Measurements from ENCODE around the gene MDC1. TPM values are rescaled to one million over a fixed set of nuclear protein-coding genes. Genes with fewer than 3 reads are reported as not detected.

Gene MDC1
- total RNA-seq, 1 donor from 2014 or later, result 10.2 TPM

DNA sequence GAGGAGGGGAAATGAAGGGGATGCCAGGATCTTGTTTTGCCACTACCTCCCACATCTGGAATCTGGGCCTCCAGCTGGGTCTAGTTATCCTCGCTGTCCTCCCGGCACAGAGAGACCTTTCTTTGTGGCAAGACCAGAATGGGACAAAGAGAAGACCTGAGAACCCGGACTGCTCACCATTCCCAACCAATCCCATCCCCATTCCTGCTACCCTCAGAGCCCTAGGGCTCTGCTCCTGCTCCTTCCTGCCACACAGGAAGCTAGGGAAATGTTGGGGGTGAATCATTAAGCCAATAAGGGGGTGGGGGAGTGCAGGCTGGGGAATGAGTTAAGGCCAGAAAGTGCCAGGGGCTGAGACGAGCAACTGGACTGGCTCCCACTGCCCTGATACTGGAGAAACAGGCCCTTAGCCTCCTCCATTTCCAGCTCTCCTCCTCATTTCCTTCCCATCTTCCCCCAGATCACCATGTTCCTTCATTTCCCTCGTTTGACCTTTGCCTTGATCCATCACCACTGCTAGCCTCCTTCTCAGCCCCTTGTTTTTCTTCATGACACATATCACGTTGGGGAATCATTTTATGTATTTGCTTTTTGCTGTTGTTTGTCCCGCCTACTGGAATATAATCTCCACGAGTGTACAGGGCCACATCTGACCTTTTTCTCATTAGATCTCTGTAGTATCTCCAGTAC is 31.9 kb upstream of the MDC1 start:
- DNase-seq (ENCODE audit: low read depth, low spot score), result no peak

DNA sequence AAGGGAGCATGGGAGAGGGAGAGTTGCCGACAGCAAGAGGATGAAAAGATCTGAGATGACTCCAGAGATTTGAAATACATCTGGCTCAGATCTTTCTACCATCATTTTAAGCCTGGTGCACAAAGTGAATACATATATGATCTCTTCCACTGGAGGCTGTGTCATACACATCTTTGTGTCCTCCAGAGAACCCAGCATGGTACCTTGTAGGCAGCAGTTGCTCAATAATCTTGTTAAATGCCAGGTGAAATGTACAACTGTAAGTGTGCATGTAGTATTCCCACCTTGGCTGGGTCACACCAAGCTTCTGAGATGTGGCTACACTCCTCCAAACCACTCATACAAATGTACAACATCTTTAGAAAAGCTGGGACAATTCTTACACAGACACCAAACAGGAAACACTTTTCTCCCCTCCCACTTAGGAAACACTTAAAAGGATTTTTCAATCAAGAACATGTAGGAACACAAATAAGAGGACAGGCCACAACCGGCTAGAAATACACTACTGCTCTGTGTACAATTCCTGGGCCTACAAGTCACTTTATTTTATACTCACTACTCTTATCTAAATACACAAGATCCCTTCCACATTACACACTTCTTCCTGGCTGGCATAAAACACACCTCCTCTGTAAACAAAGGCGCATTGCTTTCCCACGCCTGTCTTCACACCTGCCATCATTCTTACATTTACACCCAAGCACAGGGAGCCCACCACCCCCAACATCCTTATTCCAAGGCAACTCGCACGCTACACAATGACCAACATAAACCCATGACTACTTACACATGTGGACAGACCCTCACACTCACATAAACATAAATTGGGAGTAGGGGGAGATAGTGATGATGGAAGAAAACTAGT is 31.1 kb upstream of the MDC1 start:
- DNase-seq (ENCODE audit: low read depth, low spot score), result peak; percentile 91

DNA sequence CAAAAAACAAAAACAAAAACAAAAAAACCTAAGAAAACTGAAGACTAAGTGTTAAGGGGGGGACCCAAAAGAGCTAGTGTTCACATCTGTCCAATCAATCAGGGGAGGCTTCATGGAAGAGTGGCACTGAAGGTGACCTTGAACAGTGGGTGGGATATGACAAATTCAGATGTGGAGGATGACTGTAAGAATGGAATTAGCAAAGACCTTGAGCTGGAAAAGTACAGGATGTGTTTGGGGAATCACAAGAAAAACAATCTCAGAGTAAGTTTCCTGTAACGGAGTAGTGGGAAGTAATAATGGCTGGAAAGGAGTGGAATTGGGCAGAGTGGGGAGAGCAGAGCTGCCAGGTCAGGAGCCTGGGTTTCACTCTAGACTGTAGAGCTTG is 30.2 kb upstream of the MDC1 start:
- DNase-seq (ENCODE audit: low read depth, low spot score), result no peak

DNA sequence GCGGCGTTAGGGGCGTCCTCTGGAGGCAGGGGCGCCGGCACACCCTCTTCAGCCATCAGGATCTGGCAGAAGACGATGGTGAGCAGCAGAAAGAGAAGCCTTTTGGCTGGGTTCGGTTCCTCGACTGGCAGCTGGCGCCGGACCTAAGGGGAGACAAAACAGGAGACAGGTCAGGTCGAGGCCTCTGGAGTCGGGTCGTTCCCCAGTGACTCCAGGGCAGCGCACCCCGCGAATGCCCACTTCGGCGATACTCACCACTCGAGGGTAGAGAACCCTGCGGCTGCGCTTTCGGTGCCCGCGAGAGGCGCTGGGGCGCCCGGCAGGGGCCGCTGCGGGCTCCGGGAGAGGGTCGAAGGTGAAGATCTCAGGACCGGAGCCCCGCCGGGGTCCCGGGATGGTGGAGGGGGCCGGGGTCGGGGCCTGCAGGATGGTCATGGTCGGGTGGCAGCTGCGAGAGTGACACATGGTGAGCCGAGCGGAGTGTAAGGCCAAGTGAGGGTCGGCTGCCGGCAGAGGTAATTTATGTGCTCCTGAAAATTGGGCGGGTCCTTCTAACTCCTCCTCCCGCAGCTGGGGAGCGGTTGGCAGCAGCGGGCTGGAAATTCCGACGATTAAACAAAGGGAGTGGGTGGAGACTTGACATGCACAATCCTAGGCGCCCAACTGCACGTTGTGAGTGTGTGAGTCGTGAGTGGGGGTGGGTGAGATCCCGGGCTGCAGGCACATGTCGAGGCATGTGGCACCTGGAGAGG is 27.1 kb upstream of the MDC1 start, which contains the start of gene IER3:
IER3 (minus strand) TSS at position 494 of the 752 bp plus-strand sequence; CDS start at position 465, 29 bp downstream.
- no peak for DNase-seq (ENCODE audit: low read depth, low spot score)

DNA sequence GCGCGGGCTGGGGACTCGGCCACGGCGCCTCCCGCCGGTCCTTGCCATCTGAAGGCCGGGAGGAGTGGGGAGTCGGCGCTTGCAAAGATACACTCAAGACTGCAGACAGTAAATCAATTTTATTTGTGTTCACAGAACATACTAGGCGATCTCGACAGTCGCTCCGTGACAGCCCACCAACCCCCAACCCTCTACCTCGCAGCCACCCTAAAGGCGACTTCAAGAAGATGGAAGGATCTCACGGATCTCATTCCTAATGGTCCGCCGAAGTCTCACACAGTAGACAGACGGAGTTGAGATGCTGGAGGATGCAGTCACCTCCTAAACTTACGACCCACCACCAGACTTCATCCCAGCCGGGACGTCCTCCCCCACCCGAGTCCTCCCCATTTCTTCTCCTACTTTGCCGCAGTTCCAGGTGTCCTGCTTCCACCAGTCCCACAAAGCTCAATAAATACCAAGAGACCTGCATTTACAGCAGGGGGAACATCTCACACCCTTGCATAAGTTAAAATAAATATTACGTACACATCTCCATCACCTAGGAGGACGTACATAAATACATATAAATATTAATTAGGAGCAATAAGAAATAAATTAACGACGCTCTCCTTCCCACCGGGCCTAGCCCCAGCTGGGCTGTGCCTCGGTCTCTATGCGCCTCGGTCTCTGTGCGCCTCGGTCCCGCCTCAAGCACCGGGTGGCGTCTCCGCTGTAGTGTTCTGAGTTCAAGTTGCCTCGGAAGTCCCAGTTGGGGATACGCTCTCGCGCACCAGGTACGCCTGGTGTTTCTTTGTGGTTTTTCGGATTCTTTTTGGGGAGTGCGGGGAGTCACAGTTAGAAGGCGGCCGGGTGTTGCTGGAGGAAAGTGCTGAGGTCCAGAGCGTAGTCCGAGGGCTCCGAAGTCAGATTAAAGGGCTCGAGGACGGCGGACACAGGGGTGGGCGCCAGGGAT is 26.3 kb upstream of the MDC1 start:
- no peak for DNase-seq (ENCODE audit: low read depth, low spot score)

DNA sequence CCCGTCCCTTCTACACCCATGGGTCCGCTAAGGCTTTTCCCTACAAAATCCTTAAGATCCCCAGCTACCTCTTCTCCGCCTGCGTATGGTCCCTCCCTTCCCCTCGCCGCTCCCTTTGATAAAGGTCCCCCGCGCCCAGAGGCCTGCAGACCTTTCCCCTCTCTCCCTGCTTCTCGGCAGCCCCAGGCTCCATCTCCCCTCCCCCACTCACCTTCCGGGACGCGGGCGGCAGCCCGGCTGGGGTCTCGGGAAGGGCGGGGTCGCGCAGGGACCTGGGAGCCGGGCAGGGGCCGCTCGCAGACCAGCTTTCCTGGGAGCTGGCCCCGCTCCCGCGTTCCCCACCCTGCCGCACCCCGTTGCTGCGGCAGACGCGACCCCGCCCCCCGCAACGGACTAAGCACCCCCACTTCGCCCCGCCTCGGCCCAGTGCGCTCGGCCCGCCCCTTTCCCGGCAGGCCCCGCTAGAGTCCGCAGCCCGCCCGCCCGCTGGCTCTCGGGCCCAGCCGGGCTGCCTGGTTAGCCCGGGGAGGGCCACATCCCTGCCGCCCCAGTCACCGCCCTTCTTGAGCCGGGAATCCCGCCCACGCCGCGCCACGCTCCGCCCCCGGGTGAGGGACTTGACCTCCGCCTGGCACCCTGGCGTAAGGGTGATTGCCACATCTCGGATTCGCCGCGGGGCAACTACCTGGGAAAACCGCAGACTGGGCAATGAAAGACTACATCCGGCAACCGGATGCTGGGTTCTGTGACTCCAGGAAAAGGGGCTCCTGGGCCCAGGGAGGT is 25.4 kb upstream of the MDC1 start, which contains the start of gene FLOT1:
FLOT1 (minus strand) TSS at position 372 of the 783 bp plus-strand sequence. CDS start 498 bp downstream, outside the sequence.
- DNase-seq (ENCODE audit: low read depth, low spot score), result no peak

DNA sequence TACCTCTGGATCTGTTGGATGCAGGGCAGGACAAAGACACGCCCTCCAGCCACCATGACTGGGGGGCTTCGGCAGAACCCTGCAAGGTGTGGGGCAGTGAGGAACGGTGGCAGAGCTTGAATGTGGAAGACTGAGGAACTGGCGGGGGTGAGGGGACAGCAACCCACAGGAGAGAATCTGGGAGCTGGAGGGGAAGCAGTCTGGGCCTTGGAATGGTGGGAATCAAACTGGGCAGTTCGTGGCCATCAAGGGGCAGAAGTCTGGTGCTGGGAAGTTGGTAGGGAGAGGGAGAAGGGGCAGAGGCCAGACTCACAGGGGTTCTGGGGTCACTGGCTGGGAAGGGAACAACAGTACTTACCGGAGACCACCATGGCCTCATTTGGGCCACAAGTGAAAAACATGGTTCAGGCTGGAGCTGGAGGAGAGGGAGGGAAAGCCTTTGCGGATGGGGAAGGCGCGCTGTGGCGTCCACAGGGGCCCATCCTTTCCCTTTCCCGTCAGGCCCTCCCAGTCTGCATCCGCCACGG is 24.8 kb upstream of the MDC1 start:
- no peak for DNase-seq (ENCODE audit: low read depth, low spot score)

DNA sequence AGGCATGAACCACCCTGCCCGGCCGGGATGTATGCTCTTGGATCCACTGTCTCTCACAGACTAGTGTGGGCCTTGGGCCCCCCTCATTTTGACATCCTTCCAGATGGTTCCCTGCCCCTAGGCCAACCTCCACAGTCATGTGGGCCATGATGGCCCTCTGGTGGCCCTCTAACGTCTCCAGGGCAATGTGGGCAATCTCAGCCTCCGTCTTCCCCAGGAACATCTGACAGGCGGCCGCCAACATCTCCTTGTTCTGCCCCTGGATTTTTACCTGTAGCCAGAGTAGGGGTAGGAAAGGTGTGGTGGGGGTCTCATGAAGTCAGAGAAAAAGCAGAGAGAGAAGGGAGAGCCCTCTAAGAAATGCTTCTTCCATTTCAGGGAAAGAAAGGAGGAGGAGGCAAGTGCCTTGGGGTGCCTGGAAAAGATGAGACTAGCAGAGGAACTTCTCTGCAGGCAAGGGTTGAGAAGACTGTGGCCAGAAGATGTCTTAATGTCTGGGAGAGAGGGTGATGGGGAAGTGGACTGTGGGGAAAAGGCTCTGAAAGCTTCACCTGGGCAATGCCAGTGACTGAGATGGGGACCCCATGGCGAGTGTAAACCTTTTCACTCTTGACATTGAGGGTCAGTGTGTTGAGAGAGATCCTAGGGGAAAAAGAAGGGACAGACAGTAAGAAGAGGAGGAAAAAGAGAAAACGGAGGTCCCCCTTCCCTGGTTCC is 24.1 kb upstream of the MDC1 start:
- DNase-seq (ENCODE audit: low read depth, low spot score), result no peak

DNA sequence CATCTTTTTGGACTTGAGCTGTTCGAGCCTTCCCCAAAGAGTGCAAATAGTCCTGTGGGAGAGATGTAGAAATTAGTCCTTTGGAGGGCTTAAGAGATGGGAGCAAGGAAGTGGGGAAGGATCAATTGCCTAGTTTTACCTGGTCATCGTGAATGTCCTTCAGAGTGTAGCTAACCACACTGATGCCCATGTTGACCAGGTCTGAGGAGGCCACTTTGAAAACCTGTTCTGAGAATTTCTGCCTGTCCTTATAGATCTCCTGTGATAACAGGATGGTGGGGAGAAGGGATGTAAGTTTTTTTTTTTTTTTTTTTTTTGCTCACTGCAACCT is 23.4 kb upstream of the MDC1 start:
- DNase-seq (ENCODE audit: low read depth, low spot score), result no peak

DNA sequence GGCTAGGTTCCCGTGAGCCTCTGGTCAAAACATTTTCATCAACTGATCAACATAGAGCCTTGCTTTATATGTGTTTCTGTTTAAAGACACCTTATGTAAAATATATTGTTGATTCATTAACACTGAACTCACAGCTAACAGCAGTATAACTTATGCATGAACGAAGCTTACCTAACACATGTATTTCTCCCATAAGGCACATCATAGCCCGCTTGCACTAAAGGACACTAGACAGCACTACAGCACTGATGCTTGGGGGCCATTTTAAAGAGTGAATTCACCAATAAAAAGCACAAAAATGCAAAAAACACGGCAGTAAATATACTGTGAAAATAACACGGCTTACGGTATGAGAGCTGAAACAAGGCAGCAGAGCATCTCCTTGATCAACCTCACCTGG is 21.5 kb upstream of the MDC1 start:
- no peak for DNase-seq (ENCODE audit: low read depth, low spot score)

DNA sequence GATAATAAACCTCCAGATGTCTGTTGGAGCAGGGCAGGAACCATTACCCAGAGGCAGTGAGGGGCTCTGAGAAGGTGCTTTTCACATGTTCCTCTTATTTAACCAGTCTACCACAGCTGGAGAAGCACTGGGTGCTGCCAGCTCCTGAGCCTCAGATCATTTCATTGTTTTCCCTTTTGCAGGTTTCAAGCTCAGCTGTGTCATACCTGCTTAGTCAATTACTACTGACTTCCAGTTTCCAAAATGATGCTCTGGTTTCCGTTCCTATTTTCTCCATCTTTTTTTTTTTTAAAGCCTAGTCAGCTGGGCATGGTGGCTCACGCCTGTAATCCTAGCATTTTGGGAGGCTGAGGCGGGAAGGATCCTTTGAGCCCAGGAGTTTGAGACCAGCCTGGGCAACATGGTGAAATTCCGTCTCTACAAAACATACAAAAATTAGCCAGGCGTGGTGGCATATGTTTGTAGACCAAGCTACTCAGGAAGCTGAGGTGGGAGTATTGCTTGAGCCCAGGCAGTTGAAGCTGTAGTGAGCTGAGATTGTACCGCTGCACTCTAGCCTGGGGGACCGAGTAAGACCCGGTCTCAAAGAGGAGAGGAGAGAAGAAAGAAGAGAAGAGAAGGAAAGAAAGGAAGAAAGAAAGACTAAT is 18.7 kb upstream of the MDC1 start:
- no peak for DNase-seq (ENCODE audit: low read depth, low spot score)

DNA sequence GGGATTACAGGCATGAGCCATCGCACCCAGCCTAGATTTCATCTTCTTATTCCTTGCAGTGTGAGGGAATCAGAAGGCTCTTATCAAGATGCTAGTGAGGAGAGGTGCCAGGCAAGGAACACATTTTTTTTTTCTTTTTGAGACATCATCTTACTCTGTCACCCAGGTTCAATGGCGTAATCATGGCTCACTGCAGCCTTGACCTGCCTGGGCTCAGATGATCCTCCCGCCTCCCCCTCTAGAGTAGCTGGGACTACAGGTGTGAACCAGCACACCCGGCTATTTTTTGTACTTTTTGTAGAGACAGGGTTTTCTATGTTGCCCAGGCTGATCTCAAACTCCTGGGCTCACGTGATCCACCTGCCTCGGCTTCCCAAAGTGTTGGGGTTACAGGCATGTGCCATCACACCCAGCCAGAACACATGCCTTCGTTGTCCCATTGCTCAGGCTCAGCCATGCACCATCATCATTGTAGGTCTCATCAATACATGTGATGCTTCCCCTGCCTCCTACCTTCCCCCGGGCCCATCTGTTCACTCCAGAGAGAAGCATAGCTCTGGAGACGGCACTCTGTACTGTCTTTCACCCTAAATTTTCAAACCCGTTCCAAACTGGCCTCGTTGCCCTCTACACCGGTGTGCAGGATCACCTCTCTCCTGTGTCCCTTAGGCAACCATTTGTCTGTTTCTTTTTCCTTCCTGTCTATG is 15.3 kb upstream of the MDC1 start:
- no peak for DNase-seq (ENCODE audit: low read depth, low spot score)

DNA sequence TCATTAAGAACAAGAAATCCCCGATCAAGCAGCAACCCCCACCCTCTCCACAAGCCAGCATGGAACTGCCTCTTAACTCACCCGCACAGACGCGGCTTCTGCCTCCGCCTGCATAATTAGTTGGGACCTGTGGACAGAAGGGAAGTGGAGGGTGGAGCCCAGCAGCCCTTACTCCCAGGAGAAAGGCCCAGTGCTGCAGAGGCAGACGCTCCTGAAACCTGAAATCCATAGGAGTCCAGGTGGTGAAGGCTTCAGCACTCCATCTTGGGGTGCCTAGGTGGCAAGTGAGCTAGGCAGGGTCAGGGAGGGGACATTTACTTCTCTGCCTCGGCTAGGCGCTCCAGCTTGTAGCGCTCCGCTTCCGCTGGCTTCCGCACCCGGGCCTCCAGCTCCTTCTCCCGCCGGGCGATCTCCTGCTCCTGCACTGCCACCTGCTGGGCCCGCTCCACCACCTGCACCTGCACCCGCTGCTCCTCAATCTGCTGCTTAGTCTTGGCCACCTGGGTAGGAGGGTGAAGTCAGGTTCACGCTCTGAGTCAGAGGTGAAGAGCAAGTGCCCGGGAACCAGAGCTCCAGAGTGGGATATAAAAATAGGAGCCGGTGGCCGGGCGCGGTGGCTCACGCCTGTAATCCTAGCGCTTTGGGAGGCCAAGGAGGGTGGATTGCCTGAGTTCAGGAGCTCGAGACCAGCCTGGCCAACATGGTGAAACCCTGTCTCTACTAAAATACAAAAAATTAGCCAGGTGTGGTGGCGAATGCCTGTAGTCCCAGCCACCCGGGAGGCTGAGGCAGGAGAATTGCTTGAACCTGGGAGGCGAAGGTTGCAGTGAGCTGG is 13.7 kb upstream of the MDC1 start:
- no peak for DNase-seq (ENCODE audit: low read depth, low spot score)

DNA sequence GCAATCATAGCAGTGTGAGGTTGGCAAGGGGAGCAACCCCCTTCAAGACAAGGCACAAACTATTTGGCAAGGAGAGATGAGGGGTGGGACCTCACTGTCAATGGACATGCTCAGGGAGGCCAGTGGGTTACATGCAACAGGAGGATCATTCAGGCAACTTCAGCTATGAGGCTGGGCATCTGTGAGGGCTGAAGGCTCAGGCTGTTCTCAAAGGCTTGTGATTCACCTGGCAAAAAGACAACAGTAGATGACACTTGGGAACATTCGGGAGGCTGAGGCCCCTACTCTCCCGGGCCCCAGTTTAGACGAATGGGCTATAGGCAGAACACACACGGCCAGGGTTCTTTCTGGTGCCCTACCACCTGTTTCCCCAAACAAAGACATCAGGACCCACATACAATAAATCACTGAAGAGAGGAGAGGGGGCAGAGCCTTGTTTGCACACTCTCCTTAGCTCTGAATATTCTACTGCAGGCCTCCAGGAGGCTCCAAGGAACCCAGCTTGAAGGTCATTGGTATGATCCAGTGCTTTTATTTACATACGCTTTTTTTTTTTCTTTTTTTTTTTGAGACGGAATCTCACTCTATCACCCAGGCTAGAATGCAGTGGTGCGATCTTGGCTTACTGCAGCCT is 11.0 kb upstream of the MDC1 start:
- DNase-seq (ENCODE audit: low read depth, low spot score), result no peak

DNA sequence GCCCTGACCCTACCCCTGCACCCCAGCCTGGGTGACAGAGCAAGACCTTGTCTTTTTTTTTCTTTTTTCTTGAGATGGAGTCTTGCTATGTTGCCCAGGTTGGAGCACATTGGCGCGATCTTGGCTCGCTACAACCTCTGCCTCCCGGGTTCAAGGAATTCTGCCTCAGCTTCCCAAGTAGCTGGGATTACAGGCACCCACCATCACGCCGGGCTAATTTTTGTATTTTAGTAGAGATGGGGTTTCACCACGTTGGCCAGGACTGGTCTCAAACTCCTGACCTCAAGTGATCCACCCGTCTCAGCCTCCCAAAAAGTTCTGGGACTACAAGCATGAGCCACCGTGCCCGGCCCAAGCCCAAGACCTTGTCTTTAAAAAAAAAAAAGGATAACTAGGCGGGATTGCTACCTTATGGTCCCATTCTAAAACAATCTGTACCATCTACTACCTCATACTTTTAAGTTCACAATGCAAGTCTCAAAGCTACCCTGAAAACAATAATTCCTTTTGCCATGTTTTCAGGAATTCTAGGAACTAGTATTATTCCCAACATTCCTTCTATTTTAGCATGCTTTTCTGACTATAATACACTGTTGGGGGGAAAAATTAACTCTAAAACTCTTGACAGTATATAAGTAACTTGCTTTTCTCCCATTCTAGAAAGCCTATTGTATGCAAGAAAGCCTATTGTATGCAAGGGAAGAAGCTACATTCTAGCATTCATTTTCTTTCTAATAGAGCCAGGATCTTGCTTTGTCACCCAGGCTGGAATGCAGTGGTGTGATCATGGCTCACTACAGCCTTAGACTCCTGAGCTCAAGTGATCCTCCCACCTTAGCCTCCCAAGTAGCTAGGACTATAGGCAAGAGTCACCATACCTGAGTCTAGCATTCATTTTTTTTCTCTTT is 9.7 kb upstream of the MDC1 start:
- DNase-seq (ENCODE audit: low read depth, low spot score), result no peak

Data from pulmonary artery endothelial cell (primary cell).